ENCODE results near the gene RPS6KA2.

DNA sequence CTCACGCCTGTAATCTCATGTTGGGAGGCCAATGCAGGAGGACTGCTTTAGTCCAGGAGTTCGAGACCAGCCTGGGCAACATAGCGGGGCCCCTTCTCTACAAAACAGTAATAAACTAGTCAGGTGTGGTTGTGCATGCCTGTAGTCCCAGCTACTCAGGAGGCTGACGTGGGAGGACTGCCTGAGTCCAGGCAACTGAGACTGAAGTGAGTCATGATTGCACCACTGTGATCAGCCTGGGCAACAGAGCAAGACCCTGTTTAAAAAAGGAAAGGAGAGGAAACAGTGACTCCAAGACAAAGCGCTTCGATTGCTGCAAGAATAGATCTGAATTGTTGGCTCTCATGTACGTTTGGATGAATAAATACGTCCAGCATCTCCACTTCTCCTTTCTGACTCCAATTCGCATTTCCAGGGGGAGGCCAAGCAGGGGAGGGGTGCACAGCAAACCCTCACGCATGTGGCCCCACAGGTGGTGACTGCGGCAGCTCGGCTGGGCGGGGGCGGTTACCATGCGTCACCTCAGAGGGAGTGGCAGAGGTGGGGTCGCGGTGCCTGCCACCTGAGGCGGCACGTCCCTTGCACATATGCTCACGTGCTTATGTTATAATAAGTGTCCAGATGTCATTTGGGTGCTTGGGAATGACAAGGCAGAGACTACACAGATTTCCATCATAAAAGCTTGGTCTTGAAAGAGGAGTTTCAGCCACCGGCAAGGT is 149.2 kb downstream of the RPS6KA2 start:
- TF ChIP-seq STAT1 (IDR thresholded peaks at IDR 0.05; ENCODE audit: unreplicated experiment) (no peak), EZH2 (IDR thresholded peaks at IDR 0.05; ENCODE audit: low read depth, unreplicated experiment) (no peak), POLR2AphosphoS5 (IDR thresholded peaks at IDR 0.05; ENCODE audit: low read depth) (no peak), EZH2phosphoT487 (IDR thresholded peaks at IDR 0.05; ENCODE audit: unreplicated experiment) (no peak), CREB1 (CRISPR knock-in tag; IDR thresholded peaks at IDR 0.05; ENCODE audit: low read depth) (no peak), JUNB (IDR thresholded peaks at IDR 0.05; ENCODE audit: unreplicated experiment) (no peak), ZNF331 (CRISPR knock-in tag; IDR thresholded peaks at IDR 0.05; ENCODE audit: low read depth) (no peak)
- TF ChIP-seq, protein P1, sequence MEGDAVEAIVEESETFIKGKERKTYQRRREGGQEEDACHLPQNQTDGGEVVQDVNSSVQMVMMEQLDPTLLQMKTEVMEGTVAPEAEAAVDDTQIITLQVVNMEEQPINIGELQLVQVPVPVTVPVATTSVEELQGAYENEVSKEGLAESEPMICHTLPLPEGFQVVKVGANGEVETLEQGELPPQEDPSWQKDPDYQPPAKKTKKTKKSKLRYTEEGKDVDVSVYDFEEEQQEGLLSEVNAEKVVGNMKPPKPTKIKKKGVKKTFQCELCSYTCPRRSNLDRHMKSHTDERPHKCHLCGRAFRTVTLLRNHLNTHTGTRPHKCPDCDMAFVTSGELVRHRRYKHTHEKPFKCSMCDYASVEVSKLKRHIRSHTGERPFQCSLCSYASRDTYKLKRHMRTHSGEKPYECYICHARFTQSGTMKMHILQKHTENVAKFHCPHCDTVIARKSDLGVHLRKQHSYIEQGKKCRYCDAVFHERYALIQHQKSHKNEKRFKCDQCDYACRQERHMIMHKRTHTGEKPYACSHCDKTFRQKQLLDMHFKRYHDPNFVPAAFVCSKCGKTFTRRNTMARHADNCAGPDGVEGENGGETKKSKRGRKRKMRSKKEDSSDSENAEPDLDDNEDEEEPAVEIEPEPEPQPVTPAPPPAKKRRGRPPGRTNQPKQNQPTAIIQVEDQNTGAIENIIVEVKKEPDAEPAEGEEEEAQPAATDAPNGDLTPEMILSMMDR (conservative IDR thresholded peaks at IDR 0.05; ENCODE audit: low read depth in 2 of 2), result no peak
- TF ChIP-seq, protein P2, sequence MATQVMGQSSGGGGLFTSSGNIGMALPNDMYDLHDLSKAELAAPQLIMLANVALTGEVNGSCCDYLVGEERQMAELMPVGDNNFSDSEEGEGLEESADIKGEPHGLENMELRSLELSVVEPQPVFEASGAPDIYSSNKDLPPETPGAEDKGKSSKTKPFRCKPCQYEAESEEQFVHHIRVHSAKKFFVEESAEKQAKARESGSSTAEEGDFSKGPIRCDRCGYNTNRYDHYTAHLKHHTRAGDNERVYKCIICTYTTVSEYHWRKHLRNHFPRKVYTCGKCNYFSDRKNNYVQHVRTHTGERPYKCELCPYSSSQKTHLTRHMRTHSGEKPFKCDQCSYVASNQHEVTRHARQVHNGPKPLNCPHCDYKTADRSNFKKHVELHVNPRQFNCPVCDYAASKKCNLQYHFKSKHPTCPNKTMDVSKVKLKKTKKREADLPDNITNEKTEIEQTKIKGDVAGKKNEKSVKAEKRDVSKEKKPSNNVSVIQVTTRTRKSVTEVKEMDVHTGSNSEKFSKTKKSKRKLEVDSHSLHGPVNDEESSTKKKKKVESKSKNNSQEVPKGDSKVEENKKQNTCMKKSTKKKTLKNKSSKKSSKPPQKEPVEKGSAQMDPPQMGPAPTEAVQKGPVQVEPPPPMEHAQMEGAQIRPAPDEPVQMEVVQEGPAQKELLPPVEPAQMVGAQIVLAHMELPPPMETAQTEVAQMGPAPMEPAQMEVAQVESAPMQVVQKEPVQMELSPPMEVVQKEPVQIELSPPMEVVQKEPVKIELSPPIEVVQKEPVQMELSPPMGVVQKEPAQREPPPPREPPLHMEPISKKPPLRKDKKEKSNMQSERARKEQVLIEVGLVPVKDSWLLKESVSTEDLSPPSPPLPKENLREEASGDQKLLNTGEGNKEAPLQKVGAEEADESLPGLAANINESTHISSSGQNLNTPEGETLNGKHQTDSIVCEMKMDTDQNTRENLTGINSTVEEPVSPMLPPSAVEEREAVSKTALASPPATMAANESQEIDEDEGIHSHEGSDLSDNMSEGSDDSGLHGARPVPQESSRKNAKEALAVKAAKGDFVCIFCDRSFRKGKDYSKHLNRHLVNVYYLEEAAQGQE (IDR thresholded peaks at IDR 0.05; ENCODE audit: unreplicated experiment), result no peak
- TF ChIP-seq, protein P3, sequence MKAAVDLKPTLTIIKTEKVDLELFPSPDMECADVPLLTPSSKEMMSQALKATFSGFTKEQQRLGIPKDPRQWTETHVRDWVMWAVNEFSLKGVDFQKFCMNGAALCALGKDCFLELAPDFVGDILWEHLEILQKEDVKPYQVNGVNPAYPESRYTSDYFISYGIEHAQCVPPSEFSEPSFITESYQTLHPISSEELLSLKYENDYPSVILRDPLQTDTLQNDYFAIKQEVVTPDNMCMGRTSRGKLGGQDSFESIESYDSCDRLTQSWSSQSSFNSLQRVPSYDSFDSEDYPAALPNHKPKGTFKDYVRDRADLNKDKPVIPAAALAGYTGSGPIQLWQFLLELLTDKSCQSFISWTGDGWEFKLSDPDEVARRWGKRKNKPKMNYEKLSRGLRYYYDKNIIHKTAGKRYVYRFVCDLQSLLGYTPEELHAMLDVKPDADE (IDR thresholded peaks at IDR 0.05), result no peak
